Measurements from ENCODE around the gene APOL3.
A peak's percentile ranks its signal among the peaks of the same experiment; 100 is the strongest.

The APOL3 gene

DNA sequence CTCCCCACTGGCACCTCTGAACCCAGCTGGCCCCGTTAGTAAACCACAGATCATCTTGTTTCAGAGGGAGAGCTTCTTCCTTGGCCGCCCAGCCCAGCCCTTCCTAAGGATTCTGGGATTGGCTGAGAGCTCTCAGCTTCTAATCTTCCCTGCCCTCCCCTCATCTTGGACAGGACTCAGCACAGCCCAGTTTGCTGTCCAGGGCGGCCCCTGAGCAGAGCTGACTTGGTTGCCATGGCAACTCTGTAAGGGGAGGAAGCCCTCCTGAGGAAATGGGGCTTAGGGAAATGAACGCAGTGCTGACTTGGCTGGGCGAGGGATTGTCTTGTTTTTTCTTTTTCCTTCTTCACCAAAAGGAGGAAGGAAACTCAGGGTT, 36.5 kb upstream of the APOL3 start:
- TF ChIP-seq, protein P1, sequence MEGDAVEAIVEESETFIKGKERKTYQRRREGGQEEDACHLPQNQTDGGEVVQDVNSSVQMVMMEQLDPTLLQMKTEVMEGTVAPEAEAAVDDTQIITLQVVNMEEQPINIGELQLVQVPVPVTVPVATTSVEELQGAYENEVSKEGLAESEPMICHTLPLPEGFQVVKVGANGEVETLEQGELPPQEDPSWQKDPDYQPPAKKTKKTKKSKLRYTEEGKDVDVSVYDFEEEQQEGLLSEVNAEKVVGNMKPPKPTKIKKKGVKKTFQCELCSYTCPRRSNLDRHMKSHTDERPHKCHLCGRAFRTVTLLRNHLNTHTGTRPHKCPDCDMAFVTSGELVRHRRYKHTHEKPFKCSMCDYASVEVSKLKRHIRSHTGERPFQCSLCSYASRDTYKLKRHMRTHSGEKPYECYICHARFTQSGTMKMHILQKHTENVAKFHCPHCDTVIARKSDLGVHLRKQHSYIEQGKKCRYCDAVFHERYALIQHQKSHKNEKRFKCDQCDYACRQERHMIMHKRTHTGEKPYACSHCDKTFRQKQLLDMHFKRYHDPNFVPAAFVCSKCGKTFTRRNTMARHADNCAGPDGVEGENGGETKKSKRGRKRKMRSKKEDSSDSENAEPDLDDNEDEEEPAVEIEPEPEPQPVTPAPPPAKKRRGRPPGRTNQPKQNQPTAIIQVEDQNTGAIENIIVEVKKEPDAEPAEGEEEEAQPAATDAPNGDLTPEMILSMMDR (conservative IDR thresholded peaks at IDR 0.05; ENCODE audit: low read depth, low read length) = no peak
- H3K4me3 ChIP-seq (ENCODE audit: low read length) = no peak overlapping the region
- DNase-seq (ENCODE audit: low read depth) = peak; percentile 52

DNA sequence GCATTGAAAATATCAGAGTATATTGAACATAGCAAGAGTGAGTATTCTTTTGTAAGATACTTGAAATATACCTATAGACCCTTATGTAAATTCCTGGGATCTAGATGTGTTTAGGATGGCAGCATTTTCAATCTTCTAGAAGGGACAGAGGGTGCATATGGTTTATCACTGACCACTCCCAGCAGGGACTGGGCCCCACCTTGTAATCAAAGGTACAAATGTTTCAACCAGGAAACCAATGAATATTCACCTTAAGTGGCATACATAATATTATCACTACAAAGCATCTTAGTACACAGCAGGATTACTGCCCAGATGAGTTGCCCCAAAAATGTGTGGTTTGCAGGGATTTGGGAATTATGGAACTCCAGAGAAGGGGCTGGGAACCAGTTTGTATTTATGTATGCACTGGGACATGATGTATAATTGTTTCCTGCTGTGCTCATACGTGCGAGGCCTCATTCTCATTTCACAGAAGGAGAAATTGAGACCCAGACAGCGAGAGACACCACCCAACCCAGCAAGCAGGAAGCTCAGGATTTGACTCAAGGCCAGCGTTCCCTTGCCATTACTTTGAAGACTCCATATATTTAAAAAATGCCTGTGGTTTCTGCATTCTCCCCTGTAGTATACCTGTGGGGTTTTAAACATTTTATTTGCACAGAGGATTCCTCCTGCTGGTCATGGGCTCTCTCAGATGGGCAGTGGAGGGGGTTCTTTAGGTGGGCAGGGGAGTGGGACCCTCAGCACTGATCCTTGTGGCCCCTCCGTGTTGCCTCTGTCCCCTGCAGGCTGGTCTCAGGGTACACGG, 35.9 kb upstream of the APOL3 start:
- DNase-seq (ENCODE audit: low read depth) = no peak
- H3K4me3 ChIP-seq (ENCODE audit: low read length) = no peak overlapping the region
- TF ChIP-seq, protein P1 (conservative IDR thresholded peaks at IDR 0.05; ENCODE audit: low read depth, low read length) = no peak

- H3K4me3 ChIP-seq (ENCODE audit: low read length) = no peak overlapping the region
- TF ChIP-seq, protein P1 (conservative IDR thresholded peaks at IDR 0.05; ENCODE audit: low read depth, low read length) = peak; percentile 90
- no peak for DNase-seq (ENCODE audit: low read depth)
Observed at GRCh38 chr22:36194971-36195370, 34.4 kb upstream of the APOL3 start.

DNA sequence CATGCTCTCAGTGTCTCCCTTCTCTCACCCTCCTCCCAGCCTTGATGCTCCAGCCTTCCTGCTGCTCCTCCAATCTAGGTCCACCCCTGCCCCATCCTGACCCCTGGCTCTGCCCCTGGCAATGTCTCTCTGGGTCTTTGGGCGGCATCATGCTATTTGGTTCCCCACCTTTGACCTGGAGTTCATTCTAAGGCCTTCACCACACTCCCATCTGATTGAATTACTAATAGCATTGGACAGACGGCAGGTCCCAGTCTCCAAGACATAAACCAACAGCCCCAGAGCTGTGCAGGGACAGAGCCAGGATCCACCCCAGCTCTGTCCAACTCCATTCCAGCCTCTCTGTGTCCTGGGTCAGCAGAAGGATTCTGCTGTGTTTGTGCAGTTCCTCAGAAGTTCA, 33.8 kb upstream of the APOL3 start:
- DNase-seq (ENCODE audit: low read depth) = no peak
- H3K4me3 ChIP-seq (ENCODE audit: low read length) = no peak overlapping the region
- TF ChIP-seq, protein P1 (conservative IDR thresholded peaks at IDR 0.05; ENCODE audit: low read depth, low read length) = no peak

- no peak for DNase-seq (ENCODE audit: low read depth)
- TF ChIP-seq, protein P1 (conservative IDR thresholded peaks at IDR 0.05; ENCODE audit: low read depth, low read length) = no peak
- no peak overlapping the region for H3K4me3 ChIP-seq (ENCODE audit: low read length)
Observed at GRCh38 chr22:36193577-36193976, 33.0 kb upstream of the APOL3 start.

- H3K4me3 ChIP-seq (ENCODE audit: low read length) = no peak overlapping the region
- DNase-seq (ENCODE audit: low read depth) = no peak
- TF ChIP-seq, protein P1 (conservative IDR thresholded peaks at IDR 0.05; ENCODE audit: low read depth, low read length) = no peak
Observed at GRCh38 chr22:36193171-36193570, 32.6 kb upstream of the APOL3 start.

DNA sequence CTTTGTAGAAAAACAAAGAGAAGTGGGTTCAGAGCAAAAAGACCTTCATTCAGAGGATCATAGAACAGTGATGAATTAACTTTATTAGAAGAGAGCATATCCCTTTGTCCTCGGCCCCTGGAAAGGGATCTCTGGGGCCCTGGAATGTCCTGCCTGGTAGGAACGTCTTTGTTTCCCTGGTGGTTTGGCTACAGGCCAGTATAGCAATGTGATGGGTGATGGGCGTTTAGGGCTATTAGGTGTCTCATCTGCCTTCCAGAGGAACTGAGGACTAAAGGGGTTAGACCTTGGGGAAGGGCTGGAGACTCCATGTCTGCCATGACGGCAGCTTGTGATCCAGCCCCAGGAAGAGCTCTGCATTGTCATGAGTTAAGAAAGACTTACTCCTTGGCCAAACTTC, 32.0 kb upstream of the APOL3 start:
- no peak overlapping the region for H3K4me3 ChIP-seq (ENCODE audit: low read length)
- no peak for DNase-seq (ENCODE audit: low read depth)
- TF ChIP-seq, protein P1 (conservative IDR thresholded peaks at IDR 0.05; ENCODE audit: low read depth, low read length) = no peak

Data from retinal pigment epithelial cell (primary cell).